GM19238 (cell line): ENCODE data around the gene RGCC.

Experiments used
- DNase-seq: peaks from one replicate; pipeline ENCODE4 v3.0.0; 2011; ENCODE audit warnings: low spot score; ENCODE audit not compliant: insufficient read length

The RGCC gene

GRCh38 chr13:41453620-41454019 lies 3.7 kb upstream of the RGCC start:
- DNase-seq = no peak

DNA sequence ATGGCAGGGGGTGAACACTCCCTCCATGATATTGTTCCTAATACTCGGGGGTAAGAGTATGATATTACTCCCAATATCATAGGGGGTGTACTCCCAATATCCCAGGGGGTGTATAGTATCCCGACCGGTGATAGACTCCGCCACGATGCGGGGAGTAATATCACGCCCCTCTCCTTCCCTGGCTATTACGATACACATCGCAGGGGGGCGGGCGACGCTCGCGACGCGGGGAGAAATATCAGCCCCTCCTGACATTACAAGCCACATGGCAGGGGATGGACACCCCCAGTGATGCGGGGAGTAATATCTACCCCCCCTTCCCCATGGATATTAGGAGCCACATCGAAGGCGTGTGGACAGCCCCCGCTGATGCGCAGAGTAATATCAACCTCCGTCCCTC lies 3.2 kb upstream of the RGCC start:
- DNase-seq = no peak

DNA sequence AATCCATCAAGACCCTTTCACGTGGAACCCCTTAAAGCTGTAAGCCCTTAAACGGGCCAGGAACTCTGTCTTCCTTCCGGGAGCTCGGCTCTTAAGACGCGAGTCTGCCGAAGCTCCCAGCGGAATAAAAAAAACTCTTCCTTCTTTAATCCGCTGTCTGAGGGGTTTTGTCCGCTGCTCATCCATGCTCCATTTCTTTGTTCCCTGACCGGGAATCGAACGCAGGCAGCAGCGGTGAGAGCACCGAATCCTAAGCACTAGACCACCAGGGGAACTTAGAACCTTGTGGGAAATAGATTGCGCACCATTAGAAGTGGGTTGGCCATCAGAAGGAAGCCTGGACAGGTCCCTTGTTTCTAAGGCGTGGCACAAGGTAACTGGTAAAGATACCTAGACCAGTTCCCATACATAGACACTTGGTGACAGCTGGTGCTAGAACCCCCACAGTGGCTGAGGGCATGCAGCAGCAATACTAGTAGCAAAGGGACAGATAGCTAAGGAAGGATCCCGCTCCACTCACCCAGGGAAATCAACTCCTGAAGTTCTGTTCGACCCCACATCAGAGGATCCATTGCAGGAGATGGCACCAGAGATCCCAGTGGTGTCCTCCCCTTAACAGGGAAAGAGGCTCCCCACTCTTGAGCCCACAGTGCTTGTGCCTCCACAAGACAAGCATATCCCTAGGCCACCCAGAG lies 1.5 kb upstream of the RGCC start:
- no peak for DNase-seq

GRCh38 chr13:41457589-41458186 lies 338 bp downstream of the RGCC start:
- peak; percentile 33 for DNase-seq

DNA sequence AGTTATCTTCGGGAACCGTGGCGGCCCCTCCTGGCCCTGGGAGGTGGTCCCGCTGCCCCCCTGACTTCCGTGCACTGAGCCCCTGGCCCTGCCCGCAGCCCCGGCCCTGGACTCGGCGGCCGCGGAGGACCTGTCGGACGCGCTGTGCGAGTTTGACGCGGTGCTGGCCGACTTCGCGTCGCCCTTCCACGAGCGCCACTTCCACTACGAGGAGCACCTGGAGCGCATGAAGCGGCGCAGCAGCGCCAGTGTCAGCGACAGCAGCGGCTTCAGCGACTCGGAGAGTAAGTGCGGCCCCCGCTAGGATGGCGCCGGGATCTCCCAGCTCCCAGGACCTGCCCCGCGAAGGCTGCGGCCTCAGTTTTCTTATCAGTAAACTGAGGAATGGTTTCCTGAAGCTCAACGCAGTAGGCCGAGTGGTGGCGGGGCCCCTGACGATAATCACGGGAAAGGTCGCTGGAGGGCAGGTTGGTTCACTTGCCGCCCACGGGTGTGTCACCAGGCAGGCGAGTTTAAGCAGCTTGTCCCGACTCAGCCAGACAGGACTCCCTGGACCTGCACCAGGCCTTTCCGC lies 924 bp downstream of the RGCC start:
- DNase-seq = no peak

GRCh38 chr13:41458761-41459431 lies 1.5 kb downstream of the RGCC start:
- DNase-seq = peak; percentile 32

GRCh38 chr13:41459432-41460073 lies 2.2 kb downstream of the RGCC start:
- DNase-seq = no peak

GRCh38 chr13:41460074-41460465 lies 2.7 kb downstream of the RGCC start:
- no peak for DNase-seq

DNA sequence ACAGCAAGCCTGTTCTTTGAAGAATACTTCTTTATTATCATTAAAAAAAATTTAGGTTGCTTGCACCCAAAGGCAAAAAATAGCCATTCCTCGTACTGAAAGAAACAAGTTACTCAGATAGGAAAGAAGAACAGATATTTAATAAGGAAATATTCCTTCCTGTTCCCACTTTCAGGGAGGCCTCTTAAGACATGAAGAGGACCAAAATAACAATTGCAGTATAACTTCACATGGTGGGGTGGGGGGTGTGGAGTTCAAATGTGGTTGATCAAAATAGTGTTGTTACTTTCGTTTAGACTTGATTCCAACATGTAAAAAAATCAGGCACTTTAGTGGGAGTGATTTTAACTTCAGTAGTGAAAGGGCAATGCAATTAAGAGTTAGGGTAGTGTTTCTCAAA lies 3.6 kb downstream of the RGCC start:
- no peak for DNase-seq

GRCh38 chr13:41461527-41462139 lies 4.3 kb downstream of the RGCC start:
- no peak for DNase-seq

DNA sequence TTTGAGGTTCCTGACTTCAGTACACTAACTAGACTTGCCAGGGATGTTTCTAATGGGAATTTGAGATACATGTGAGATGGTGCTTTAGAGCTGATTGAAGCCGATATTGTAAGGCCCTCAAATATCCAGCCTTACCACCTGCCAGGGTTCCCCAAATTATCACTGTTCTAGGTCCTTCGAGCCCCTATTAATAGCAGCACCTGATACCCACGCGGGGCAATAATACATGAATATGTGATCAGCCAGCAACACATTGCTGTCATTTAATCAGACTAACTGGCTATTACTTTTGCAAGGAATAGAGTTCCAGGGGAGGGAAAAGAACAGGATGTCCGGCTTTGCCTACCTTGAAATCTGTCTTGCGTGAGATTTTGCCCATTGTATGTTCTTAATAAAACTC lies 5.1 kb downstream of the RGCC start:
- DNase-seq = no peak

- peak; percentile 46 for DNase-seq
Observed at GRCh38 chr13:41463838-41464602, 6.7 kb downstream of the RGCC start.

- DNase-seq = peak; percentile 78
Observed at GRCh38 chr13:41465241-41465847, 8.0 kb downstream of the RGCC start.

DNA sequence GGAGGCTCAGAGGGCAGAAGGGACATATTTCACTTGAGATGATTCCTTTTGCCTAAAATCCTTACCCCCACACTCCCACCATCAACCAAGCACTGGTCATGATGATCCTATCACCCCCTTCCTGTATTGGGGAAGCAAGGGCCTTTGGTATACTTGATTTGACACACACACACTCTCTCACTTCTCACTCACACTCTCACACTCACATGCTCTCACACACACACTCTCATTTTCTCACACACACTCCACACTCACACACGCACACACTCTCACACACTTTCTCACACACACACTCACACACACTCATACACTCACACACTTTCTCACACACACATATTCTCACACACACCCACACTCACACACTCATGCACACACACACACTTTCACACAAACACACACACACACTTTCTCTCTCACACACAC lies 8.6 kb downstream of the RGCC start:
- DNase-seq = no peak

DNA sequence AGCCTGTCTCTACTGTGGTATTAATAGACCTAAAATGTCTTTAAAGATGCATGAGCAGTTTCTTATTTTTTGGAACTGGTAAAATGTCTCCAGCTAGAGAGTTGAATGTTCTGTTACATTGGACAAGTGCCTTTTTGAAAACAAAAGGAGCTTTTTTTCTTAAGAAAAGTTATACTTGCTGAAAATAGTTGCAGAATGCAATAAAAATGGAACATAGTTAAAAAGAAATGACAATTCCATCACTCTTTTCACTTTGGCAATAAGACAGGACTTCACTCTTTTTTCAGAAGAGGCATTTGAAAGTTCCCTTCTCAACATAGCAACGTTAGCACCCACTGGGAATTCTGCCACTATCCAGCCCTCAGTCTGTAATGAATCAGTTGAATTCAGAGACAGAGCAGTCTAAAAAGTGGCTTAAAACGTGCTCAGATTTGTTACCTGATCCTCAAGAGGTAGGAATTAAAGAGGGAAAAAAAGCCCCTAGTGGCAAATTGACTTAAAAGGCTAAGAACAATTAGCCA lies 10.1 kb downstream of the RGCC start:
- DNase-seq = no peak

DNA sequence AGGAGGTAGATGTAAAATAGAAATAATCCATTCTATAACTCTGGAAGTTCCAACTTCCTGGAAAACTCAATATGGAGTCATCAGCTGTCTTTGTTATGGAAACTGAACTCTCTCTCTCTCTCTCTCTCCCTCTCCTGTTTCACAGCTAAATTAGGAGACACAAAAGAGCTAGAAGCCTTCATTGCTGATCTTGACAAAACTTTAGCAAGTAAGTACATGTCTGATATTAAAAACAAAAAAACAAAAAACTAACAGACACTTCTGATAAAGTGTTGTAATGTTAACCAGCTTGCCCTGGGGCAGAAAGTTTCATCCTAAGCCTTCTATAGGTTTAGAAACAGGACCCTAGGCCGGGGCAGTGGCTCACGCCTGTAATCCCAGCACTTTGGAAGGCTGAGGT lies 11.3 kb downstream of the RGCC start:
- DNase-seq = no peak

DNA sequence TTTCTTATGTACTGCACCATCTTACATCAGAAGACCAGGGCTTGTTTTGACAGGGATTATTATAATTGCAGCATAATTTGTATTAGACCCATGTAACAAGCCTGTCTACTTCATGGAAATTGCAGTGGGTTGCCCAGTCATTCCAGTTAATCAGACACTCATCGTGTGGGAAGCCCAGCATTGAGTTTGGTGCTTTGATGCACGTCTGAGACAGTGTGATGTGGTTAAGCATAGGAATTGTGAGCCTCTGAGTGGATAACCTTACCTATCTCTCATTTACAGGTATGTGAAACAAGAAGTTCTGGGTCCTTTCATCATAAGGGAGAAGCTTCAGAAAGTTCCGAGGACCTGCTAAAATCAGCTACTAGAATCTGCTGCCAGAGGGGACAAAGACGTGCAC lies 12.8 kb downstream of the RGCC start:
- no peak for DNase-seq

GRCh38 chr13:41471785-41472184 lies 14.4 kb downstream of the RGCC start:
- DNase-seq = no peak

GRCh38 chr13:41487222-41487621 lies 29.9 kb downstream of the RGCC start:
- DNase-seq = no peak

DNA sequence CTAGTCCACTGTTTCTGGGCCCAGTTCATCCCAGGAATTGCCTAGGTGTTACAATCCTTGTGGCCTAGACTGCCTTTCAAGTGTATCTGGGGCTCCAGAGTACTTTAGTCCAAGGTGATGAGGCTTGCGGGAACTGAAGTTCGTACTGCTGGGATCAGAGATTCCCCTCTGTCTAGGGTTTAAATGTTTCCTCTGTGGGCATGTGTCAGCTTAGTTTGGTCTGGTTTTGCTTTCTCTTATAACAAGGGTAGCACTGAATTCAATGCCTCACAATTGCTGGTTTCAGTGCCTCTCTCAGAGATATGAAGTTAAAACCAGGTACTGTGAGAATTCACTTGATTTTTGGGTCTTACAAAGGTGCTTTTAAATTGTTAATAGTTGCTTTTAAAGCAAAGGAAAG lies 30.8 kb downstream of the RGCC start:
- DNase-seq = no peak
